ENCODE measurements around the gene CEP135. TPM values are rescaled to one million over a fixed set of nuclear protein-coding genes. Genes with fewer than 3 reads are reported as not detected.
A peak's percentile ranks its signal among the peaks of the same experiment; 100 is the strongest.

CEP135 gene
- total RNA-seq, 1 experiment from 2014 or later, result 13.9 TPM

- H3K18ac ChIP-seq (ENCODE audit: insufficient read length, low read depth, low read length), result no peak overlapping the region
- H2AFZ ChIP-seq (ENCODE audit: low read length), result no peak overlapping the region
- H2BK5ac ChIP-seq (ENCODE audit: insufficient read length, low read length), result no peak overlapping the region
- H2BK15ac ChIP-seq (ENCODE audit: low read depth, low read length), result no peak overlapping the region
- H3K36me3 Mint-ChIP-seq (ENCODE audit: insufficient read depth in 1 of 3, low read depth in 3 of 3), result peaks cover 3 to 26% (median 7%) of the 10 kb centered on the region in 3 experiments; a peak in 5 of 7 replicates
- no peaks in the 10 kb centered on the region for H3K79me1 ChIP-seq (ENCODE audit: insufficient read depth, low read depth, low read length, poor library complexity, severe bottlenecking)
- H4K5ac ChIP-seq (ENCODE audit: insufficient read length, low read depth, low read length), result no peak overlapping the region
- peaks cover 28 to 31% of the 10 kb centered on the region in 2 experiments for H3K4me1 Mint-ChIP-seq
- H3K79me2 ChIP-seq (ENCODE audit: insufficient read depth, low read length), result no peaks in the 10 kb centered on the region
- no peaks in the 10 kb centered on the region for H3K23me2 ChIP-seq (ENCODE audit: insufficient read length, low read depth, low read length, poor library complexity, severe bottlenecking)
- no peak overlapping the region for H2BK120ac ChIP-seq (ENCODE audit: low read depth, low read length, poor library complexity, severe bottlenecking)
- H3K56ac ChIP-seq (ENCODE audit: insufficient read length, low read depth, low read length), result no peak overlapping the region
- no peak overlapping the region for H3T11ph ChIP-seq (ENCODE audit: low read length)
- no peaks in the 10 kb centered on the region for H3K27me3 ChIP-seq (ENCODE audit: insufficient read depth, low read length)
- no peaks in the 10 kb centered on the region for H3K9me3 ChIP-seq (ENCODE audit: control insufficient read depth, low read depth, low read length)
- no peak overlapping the region for H4K8ac ChIP-seq (replicated peaks; ENCODE audit: insufficient read length, low read depth, low read length)
- no peaks in the 10 kb centered on the region for H3K9me3 Mint-ChIP-seq
- H3K27ac ChIP-seq (ENCODE audit: insufficient read length, low read depth, low read length), result peak overlapping the region; percentile 37
- H3K4me1 ChIP-seq (ENCODE audit: insufficient read depth, low read length), result peaks cover 2% of the 10 kb centered on the region; the same call in 1 of the 2 replicates
- H3K4me2 ChIP-seq (ENCODE audit: insufficient read depth, insufficient read length, low read length), result peak overlapping the region; percentile 57
- peak overlapping the region; percentile 88 to 93 for H3K4me3 Mint-ChIP-seq
- no peaks in the 10 kb centered on the region for H4K20me1 ChIP-seq (ENCODE audit: control insufficient read depth, insufficient read depth, insufficient read length)
- peak overlapping the region; percentile 71 for H3K9ac ChIP-seq (ENCODE audit: extremely low read depth, insufficient read length, low read length)
- H3K27ac Mint-ChIP-seq, result peak overlapping the region; percentile 86 to 96 (median 95); a peak in 6 of 7 replicates
- DNase-seq, result no peak
- H3K27me3 Mint-ChIP-seq (ENCODE audit: low read depth), result no peaks in the 10 kb centered on the region; the same call in 1 of the 2 replicates
- H3K23ac ChIP-seq (ENCODE audit: insufficient read length, low read depth, low read length), result no peak overlapping the region
- H3K14ac ChIP-seq (ENCODE audit: insufficient read depth, low read length), result no peak overlapping the region
- no peak overlapping the region for H2BK12ac ChIP-seq (ENCODE audit: insufficient read length, low read depth, low read length)
- H2AK5ac ChIP-seq (ENCODE audit: insufficient read length, low read length), result no peak overlapping the region
- H2BK20ac ChIP-seq (ENCODE audit: low read depth, low read length, poor library complexity, severe bottlenecking), result no peak overlapping the region
- no CpG with 5 or more reads among the region's 3 CpGs for WGBS (ENCODE audit: extremely low coverage, insufficient read length, low lambda C conversion rate)
- H4K91ac ChIP-seq (ENCODE audit: insufficient read length, low read depth, low read length), result no peak overlapping the region
- TF ChIP-seq CTCF (conservative IDR thresholded peaks at IDR 0.05), result no peak
- H3K4ac ChIP-seq (ENCODE audit: low read depth, low read length), result no peak overlapping the region
These were observed 697 bp downstream of the CEP135 start for GRCh38 chr4:55949482-55949802.

All from H9 (cell line).